Heart left ventricle (tissue), 16 donors: ENCODE measurements around the gene F13B. TPM values are rescaled to one million over a fixed set of nuclear protein-coding genes. Genes with fewer than 3 reads are reported as not detected.

ENCODE experiments used
- ATAC-seq, 4 donors: fragments of 200-7000 bp; cut with Tn5 transposase; one replicate each; pipeline ENCODE4 v1.9.1; 2020 to 2022; ENCODE audit warnings: moderate library complexity in 4 of 4, mild to moderate bottlenecking in 3 of 4, moderate number of reproducible peaks in 1 of 4
- DNase-seq, 5 donors: peaks; one replicate each; pipeline ENCODE4 v3.0.0-alpha.2; 2020
- H3K27ac ChIP-seq, 12 donors: fragments of 200-600 bp; sonication (generic) in 4 of 12; one replicate each; pipeline versions ENCODE4 v1.5.0 to v1.8.0; 2016 to 2022; ENCODE audit warnings: mild to moderate bottlenecking in 2 of 12
- H3K27me3 ChIP-seq, 9 donors: fragments of 200-600 bp; sonication (generic) in 2 of 9; one replicate each; pipeline versions ENCODE4 v1.5.1 to v1.8.0; 2016 to 2022; ENCODE audit warnings: mild to moderate bottlenecking in 3 of 9
- H3K36me3 ChIP-seq, 9 donors: fragments of 200-600 bp; sonication (generic) in 2 of 9; one replicate each; pipeline versions ENCODE4 v1.5.0 to v1.8.0; 2018 to 2022; ENCODE audit warnings: mild to moderate bottlenecking in 2 of 9
- H3K4me1 ChIP-seq, 12 donors: fragments of 200-600 bp; sonication (generic) in 4 of 12; one replicate each; pipeline versions ENCODE4 v1.5.0 to v1.8.0; 2016 to 2022; ENCODE audit warnings: mild to moderate bottlenecking in 3 of 12
- H3K4me3 ChIP-seq, 12 donors: fragments of 200-600 bp; sonication (generic) in 4 of 12; one replicate each; pipeline versions ENCODE4 v1.5.0 to v1.8.0; 2017 to 2022; ENCODE audit warnings: mild to moderate bottlenecking in 9 of 12, moderate library complexity in 4 of 12
- H3K9me3 ChIP-seq, 12 donors: fragments of 200-600 bp; sonication (generic) in 4 of 12; one replicate each; pipeline versions ENCODE4 v1.5.0 to v1.8.0; 2016 to 2022; ENCODE audit warnings: mild to moderate bottlenecking in 1 of 12
- CTCF ChIP-seq, 12 donors: fragments of 200-600 bp; sonication (generic) in 4 of 12; IDR thresholded peaks; one replicate each; pipeline versions ENCODE4 v1.5.0 to v1.8.0; 2018 to 2022; ENCODE audit warnings: antibody characterized with exemption in 12 of 12, mild to moderate bottlenecking in 5 of 12
- POLR2A ChIP-seq, 2 donors: fragments of 450-650 bp; IDR thresholded peaks; one replicate each; pipeline ENCODE4 v1.6.1; 2017; ENCODE audit warnings: antibody characterized with exemption in 2 of 2, mild to moderate bottlenecking in 2 of 2, moderate library complexity in 2 of 2
- WGBS, 4 donors: extraction: QIAGEN DNeasy Blood & Tissue Kit in 2 of 4; methylation state at CpG; one replicate each; pipeline versions ENCODE4 v1.1.5 to v1.1.7; 2013 to 2018; 5-methylcytosine and 5-hydroxymethylcytosine counted together
- intact Hi-C, 10 donors: fragments of 100-400 bp; cut with DNase I; formaldehyde crosslinking; loops; one replicate each; pipeline versions ENCODE4 v1.11.1 to v1.14.2; 2022
- polyA plus RNA-seq, 2 donors: library from polyadenylated mRNA; stranded (reverse); fragments of 200-250 nt; gene quantifications; one replicate each; pipeline ENCODE4 v1.2.3, GENCODE V29; 2013
- total RNA-seq, 9 donors: library from RNA; depleted of rRNA in 2 of 9; stranded (reverse); fragments of >200 nt in 2 of 9; fragmentation: NEBNext Ultra II Directional in 3 of 9; extraction: Animal tissue kit (Norgen Biotek cat#: 25700) in 3 of 9; gene quantifications; one replicate each; pipeline versions ENCODE4 v1.1.0 to v1.2.4, GENCODE V29; 2016 to 2023
- donor health status: ischemic (EF 13 %, LVEDD 7.1; RV severe dilation, severe dysfunction).
- donor health status: healthy with polysubstance abuse.
- donor health status: DM: no; HTN: yes; CAD: no.
- donor health status: DM: no; HTN: no; CAD: no.
- donor health status: ischemic (EF 25% LVEDD 6.9; RV normal size, moderate dysfunction).
- donor health status: ischemic (EF 25% LVEDD 5.7; RV mildly dilated, moderate dysfunction).
- donor health status: healthy.
- donor health status: DM: yes; HTN: yes; CAD: no.
- donor health status: ischemic (EF 35%, LVEDD 5.7; RV mildly dilated, moderate dysfunction).
- donor health status: nonischemic (EF 11% LVEDD 7.7; RV severe dilation, severe dysfunction).
- donor health status: DM: yes; HTN: yes; CAD: no.
- donor health status: PGD.
- donor health status: ischemic (EF 29% LVEDD 5.4; RV normal size, mild dysfunction).
- donor health status: nonischemic (EF 23%, LVEDD 6.1; RV moderate dilation, normal function).

The F13B gene
- total and polyA plus RNA-seq, 11 donors = not detected

DNA sequence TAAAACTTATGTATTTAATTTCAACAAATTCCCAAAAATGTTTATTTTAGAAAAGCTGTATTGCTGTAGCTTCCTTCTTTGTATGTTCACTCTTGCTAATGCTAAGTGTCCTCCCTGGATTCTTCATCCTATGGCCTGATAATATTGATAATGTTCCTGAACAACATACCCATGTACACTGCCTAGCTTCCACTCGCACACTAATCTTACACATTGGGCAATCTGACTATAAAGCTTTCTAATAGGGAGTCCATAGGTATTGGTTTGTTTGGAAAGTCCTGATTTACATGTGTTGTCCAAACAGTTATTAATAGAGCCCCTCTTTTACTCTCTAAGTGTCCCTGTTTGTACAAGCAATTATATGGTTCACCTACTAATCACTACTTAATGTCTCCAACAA, 783 bp downstream of the F13B start:
- no peaks in the 10 kb centered on the region for H3K4me1 ChIP-seq
- H3K27me3 ChIP-seq = no peaks in the 10 kb centered on the region
- TF ChIP-seq POLR2A (IDR thresholded peaks at IDR 0.05) (no peak), CTCF (IDR thresholded peaks at IDR 0.05) (no peak)
- whole genome bisulfite sequencing, 4 donors = 91 to 96% (median 95%) methylated on average over 1 of the region's 1 CpG
- ATAC-seq (no peak), DNase-seq (no peak)
- no peaks in the 10 kb centered on the region for H3K36me3 ChIP-seq
- no peak overlapping the region for H3K27ac ChIP-seq
- H3K9me3 ChIP-seq = peaks cover 0 to 9% (median 0%) of the 10 kb centered on the region in 12 donors
- intact Hi-C loops = no loop called here
- no peak overlapping the region for H3K4me3 ChIP-seq

- DNase-seq (no peak), ATAC-seq (no peak)
- Histone ChIP-seq H3K27me3 (no peaks in the 10 kb centered on the region), H3K9me3 (peaks cover 0 to 9% (median 0%) of the 10 kb centered on the region in 12 donors), H3K4me1 (no peaks in the 10 kb centered on the region), H3K36me3 (no peaks in the 10 kb centered on the region), H3K27ac (no peak overlapping the region), H3K4me3 (no peak overlapping the region)
- no peak for TF ChIP-seq CTCF (IDR thresholded peaks at IDR 0.05)
- no peak for TF ChIP-seq POLR2A (IDR thresholded peaks at IDR 0.05)
- intact Hi-C loops = no loop called here
These were observed 1.5 kb downstream of the F13B start for GRCh38 chr1:197065559-197065958.

GRCh38 chr1:197063212-197063611, 3.8 kb downstream of the F13B start:
- Histone ChIP-seq H3K27me3 (no peaks in the 10 kb centered on the region), H3K27ac (no peak overlapping the region), H3K4me1 (no peaks in the 10 kb centered on the region), H3K4me3 (no peak overlapping the region), H3K36me3 (no peaks in the 10 kb centered on the region), H3K9me3 (no peaks in the 10 kb centered on the region)
- 80 to 84% (median 81%) methylated on average over 2 of the region's 2 CpGs for WGBS, 4 donors
- TF ChIP-seq POLR2A (IDR thresholded peaks at IDR 0.05) (no peak), CTCF (IDR thresholded peaks at IDR 0.05) (no peak)
- intact Hi-C loops = no loop called here
- DNase-seq (no peak), ATAC-seq (no peak)

GRCh38 chr1:197062692-197063091, 4.4 kb downstream of the F13B start:
- WGBS, 4 donors = 80 to 84% (median 83%) methylated on average over 2 of the region's 2 CpGs
- ATAC-seq (no peak), DNase-seq (no peak)
- no peaks in the 10 kb centered on the region for H3K36me3 ChIP-seq
- H3K27ac ChIP-seq = no peak overlapping the region
- intact Hi-C loops = no loop called here
- H3K4me3 ChIP-seq = no peak overlapping the region
- no peaks in the 10 kb centered on the region for H3K27me3 ChIP-seq
- no peaks in the 10 kb centered on the region for H3K9me3 ChIP-seq
- TF ChIP-seq POLR2A (IDR thresholded peaks at IDR 0.05) (no peak), CTCF (IDR thresholded peaks at IDR 0.05) (no peak)
- H3K4me1 ChIP-seq = no peaks in the 10 kb centered on the region
